SK-N-MC (cell line): Measurements from ENCODE around the gene TYW1.
"Not testable (repeated sequence)": the region's sequence is repeated elsewhere in the genome, so short reads cannot be mapped to it uniquely, and the experiment has no call there.

Experiments used
- EZH2 ChIP-seq: fragments of 200-600 bp; sonication (generic); IDR thresholded peaks from one replicate; pipeline ENCODE4 v1.6.1; 2017; ENCODE audit warnings: antibody characterized with exemption
- FOXP2 ChIP-seq: optimal IDR thresholded peaks from 2 replicates; pipeline ENCODE3; 2011; ENCODE audit warnings: mild to moderate bottlenecking, moderate library complexity; ENCODE audit not compliant: insufficient read depth; ENCODE audit errors: extremely low read length, control extremely low read depth
- POLR2AphosphoS5 ChIP-seq: IDR thresholded peaks from 2 replicates; pipeline ENCODE4 v1.6.1; 2012; ENCODE audit warnings: mild to moderate bottlenecking, low read depth, low read length, borderline replicate concordance

DNA sequence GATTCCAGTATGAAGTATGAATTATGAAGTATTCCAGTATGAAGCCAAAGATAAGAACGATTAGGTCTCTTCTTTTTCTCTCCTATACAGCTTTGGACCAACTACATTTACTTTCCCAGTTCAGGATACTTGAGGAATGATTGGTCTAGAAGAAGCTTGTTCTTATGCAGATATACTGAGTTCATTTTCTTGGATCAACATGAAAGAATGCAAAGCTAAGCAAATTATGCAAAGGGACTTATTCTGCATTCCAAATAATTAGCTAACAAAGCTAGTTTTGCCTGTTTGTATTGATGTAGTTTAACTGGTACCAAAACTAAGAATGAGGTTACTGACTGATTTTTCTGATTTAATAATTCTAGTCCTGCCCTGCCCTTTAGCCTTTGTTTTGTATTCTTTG, 101.4 kb downstream of the TYW1 start:
- not testable (repeated sequence) for TF ChIP-seq POLR2AphosphoS5, EZH2, FOXP2
